GM18909 (cell line): ENCODE data around the gene CHSY1.
"Not testable (repeated sequence)": the region's sequence is repeated elsewhere in the genome, so short reads cannot be mapped to it uniquely, and the experiment has no call there.

ENCODE experiments used
- ATAC-seq: cut with Tn5 transposase; IDR thresholded peaks from one replicate; pipeline ENCODE4 v1.9.1; 2021; ENCODE audit warnings: mild to moderate bottlenecking; ENCODE audit not compliant: unreplicated experiment, poor library complexity

Gene CHSY1

DNA sequence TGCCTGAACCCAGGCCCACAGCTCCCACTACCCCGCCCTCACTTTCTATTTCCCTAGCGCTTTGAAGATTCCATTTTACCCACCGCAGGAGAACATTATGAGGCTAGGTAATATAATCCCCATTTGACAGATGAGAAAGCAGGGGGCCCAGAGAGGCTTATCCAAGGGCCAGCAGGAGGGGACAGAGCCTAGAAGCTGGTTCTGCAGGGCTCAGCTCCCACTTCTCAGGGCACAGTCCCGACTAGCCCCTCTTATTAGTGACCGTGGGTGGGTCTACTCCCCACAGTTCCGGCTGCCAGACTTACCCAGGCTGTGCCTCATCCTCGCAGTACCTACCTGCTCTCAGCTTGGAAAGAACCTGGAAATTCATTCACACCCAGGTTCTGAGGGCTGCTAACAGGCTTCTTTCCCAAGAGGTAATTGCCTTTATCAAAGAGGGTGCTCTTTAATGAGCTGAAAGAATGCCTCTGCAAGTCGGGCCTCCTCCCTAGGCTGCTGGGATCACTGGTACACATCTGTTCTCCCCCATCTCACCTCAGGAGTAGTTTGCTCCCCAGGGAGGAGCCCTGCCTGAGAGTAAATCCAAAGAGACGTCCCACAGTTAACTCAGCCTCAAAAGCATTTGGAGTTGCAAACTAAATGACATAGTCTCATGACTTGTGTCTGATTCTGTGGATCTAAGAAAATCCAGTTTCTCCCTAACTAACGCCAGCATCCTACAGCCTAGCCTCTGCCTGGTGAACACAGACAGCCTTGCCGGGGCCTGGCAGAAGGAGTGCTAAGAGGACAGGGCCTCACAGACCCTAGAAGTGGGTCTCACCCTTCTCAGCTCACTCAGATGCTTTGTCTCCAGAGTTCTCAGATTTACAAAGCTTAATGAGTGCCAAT is 125.0 kb downstream of the CHSY1 start:
- peak; percentile 53 for ATAC-seq

DNA sequence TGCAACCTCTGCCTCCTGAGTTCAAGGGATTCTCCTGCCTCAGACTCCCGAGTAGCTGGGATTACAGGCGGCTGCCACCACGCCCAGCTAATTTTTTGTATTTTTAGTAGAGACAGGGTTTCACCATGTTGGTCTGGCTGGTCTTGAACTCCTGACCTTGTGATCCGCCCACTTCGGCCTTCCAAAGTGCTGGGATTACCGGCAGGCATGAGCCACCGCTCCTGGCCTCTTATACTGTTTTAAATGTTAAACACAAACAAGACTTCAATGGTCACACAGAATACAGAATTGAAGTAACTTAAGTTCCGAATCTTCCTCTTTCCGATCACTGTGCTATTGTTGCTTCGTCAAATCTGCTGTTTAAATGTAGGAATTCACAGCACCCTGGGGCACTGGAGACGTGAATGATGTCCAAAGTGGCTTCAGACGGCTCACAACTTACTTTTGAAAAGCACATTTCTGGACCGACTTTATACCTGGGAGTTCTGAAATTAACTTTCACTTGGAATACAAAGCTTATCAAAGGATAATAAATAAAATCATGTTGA is 125.9 kb downstream of the CHSY1 start:
- ATAC-seq, result not testable (repeated sequence)
